SK-N-MC (cell line): ENCODE measurements around the gene NLGN2.

Source experiments
- DNase-seq: peaks from one replicate; pipeline ENCODE4 v3.0.0-alpha.2; 2011; ENCODE audit warnings: low read depth, low spot score
- H3K27ac ChIP-seq: fragments of 200-600 bp; sonication (generic); 2 replicates; pipeline ENCODE4 v1.5.1; 2016; ENCODE audit warnings: mixed run types
- H3K36me3 ChIP-seq: fragments of 200-600 bp; sonication (generic); 2 replicates; pipeline ENCODE4 v1.6.1; 2017; ENCODE audit warnings: antibody characterized with exemption, low read length, mixed read lengths; ENCODE audit not compliant: insufficient read depth
- H3K4me3 ChIP-seq: fragments of 200-600 bp; sonication (generic); 2 replicates; pipeline ENCODE4 v1.5.1; 2016
- H3K9ac ChIP-seq: fragments of 200-600 bp; sonication (generic); 2 replicates; pipeline ENCODE4 v1.8.0; 2017; ENCODE audit warnings: mixed run types, mixed read lengths; ENCODE audit not compliant: insufficient read length
- H3K9me3 ChIP-seq: fragments of 200-600 bp; sonication (generic); 2 replicates; pipeline ENCODE4 v1.6.1; 2017; ENCODE audit warnings: low read depth, mild to moderate bottlenecking, antibody characterized with exemption, low read length, moderate library complexity, mixed read lengths
- EZH2 ChIP-seq: fragments of 200-600 bp; sonication (generic); IDR thresholded peaks from one replicate; pipeline ENCODE4 v1.6.1; 2017; ENCODE audit warnings: antibody characterized with exemption
- FOXP2 ChIP-seq: optimal IDR thresholded peaks from 2 replicates; pipeline ENCODE3; 2011; ENCODE audit warnings: mild to moderate bottlenecking, moderate library complexity; ENCODE audit not compliant: insufficient read depth; ENCODE audit errors: extremely low read length, control extremely low read depth
- POLR2AphosphoS5 ChIP-seq: IDR thresholded peaks from 2 replicates; pipeline ENCODE4 v1.6.1; 2012; ENCODE audit warnings: mild to moderate bottlenecking, low read depth, low read length, borderline replicate concordance

NLGN2 gene

GRCh38 chr17:7436556-7437368 lies 29.1 kb downstream of the NLGN2 start:
- TF ChIP-seq FOXP2 = no peak
- peak; percentile 29; the same call in 1 of the 2 replicates for TF ChIP-seq POLR2AphosphoS5
- H3K9me3 ChIP-seq = no peaks in the 10 kb centered on the region
- no peak for DNase-seq
- H3K27ac ChIP-seq = peak overlapping the region; percentile 67
- H3K36me3 ChIP-seq = no peaks in the 10 kb centered on the region
- H3K4me3 ChIP-seq = peak overlapping the region; percentile 93
- peak overlapping the region; percentile 67 for H3K9ac ChIP-seq

GRCh38 chr17:7437369-7437863 lies 29.8 kb downstream of the NLGN2 start:
- Histone ChIP-seq H3K36me3 (no peaks in the 10 kb centered on the region), H3K9me3 (no peaks in the 10 kb centered on the region), H3K27ac (no peak overlapping the region), H3K4me3 (peak overlapping the region; percentile 93), H3K9ac (peak overlapping the region; percentile 67)
- DNase-seq = no peak
- no peak for TF ChIP-seq FOXP2

GRCh38 chr17:7437950-7438614 lies 30.4 kb downstream of the NLGN2 start:
- Histone ChIP-seq H3K4me3 (peak overlapping the region; percentile 93), H3K27ac (no peak overlapping the region), H3K9me3 (no peaks in the 10 kb centered on the region), H3K36me3 (no peaks in the 10 kb centered on the region), H3K9ac (peak overlapping the region; percentile 70)
- TF ChIP-seq POLR2AphosphoS5 (peak; percentile 42; the same call in 1 of the 2 replicates), FOXP2 (no peak)
- DNase-seq = no peak

- Histone ChIP-seq H3K36me3 (no peaks in the 10 kb centered on the region), H3K9me3 (no peaks in the 10 kb centered on the region), H3K27ac (no peak overlapping the region), H3K4me3 (peak overlapping the region; percentile 93), H3K9ac (peak overlapping the region; percentile 90)
- TF ChIP-seq POLR2AphosphoS5 (no peak), FOXP2 (no peak), EZH2 (no peak)
- no peak for DNase-seq
These were observed 31.2 kb downstream of the NLGN2 start for GRCh38 chr17:7438656-7439460.

GRCh38 chr17:7439462-7440112 lies 31.9 kb downstream of the NLGN2 start, which contains the start of gene FGF11:
FGF11 (plus strand) TSS chr17:7439512; CDS start chr17:7439621, 109 bp downstream.
- Histone ChIP-seq H3K9ac (peak within 1 kb of the TSS; percentile 90), H3K4me3 (peak within 1 kb of the TSS; percentile 93)

GRCh38 chr17:7440113-7440833 lies 32.6 kb downstream of the NLGN2 start:
- TF ChIP-seq EZH2 (no peak), POLR2AphosphoS5 (peak; percentile 71)
- H3K9me3 ChIP-seq = no peaks in the 10 kb centered on the region
- peak overlapping the region; percentile 93 for H3K4me3 ChIP-seq
- peak overlapping the region; percentile 98 for H3K27ac ChIP-seq
- no peak for DNase-seq
- H3K9ac ChIP-seq = peak overlapping the region; percentile 90
- no peaks in the 10 kb centered on the region for H3K36me3 ChIP-seq

More at GRCh38 chr17:7439462-7440112, 31.9 kb downstream of the NLGN2 start, which contains the start of gene FGF11:
- TF ChIP-seq FOXP2 (no peak), EZH2 (no peak), POLR2AphosphoS5 (no peak; the same call in 1 of the 2 replicates)
- Histone ChIP-seq H3K36me3 (no peaks in the 10 kb centered on the region), H3K9me3 (no peaks in the 10 kb centered on the region), H3K27ac (peak within 1 kb of the TSS; percentile 98)
- DNase-seq = no peak

- no peak for DNase-seq
- Histone ChIP-seq H3K9me3 (no peaks in the 10 kb centered on the region), H3K4me3 (peak overlapping the region; percentile 93), H3K9ac (peak overlapping the region; percentile 90), H3K27ac (peak overlapping the region; percentile 98), H3K36me3 (no peaks in the 10 kb centered on the region)
- no peak for TF ChIP-seq FOXP2
- TF ChIP-seq EZH2 = no peak
- no peak for TF ChIP-seq POLR2AphosphoS5
These were observed 33.2 kb downstream of the NLGN2 start for GRCh38 chr17:7440834-7441195.
